ENCODE measurements around the gene KIF21B.

KIF21B gene

GRCh38 chr1:201051399-201051798, 27.9 kb upstream of the KIF21B start:
- H3K9me3 ChIP-seq (ENCODE audit: insufficient read depth, low read length, severe bottlenecking): no peaks in the 10 kb centered on the region
- no peaks in the 10 kb centered on the region for H3K79me2 ChIP-seq (ENCODE audit: insufficient read depth, low read length)
- H2AFZ ChIP-seq (ENCODE audit: low read depth, low read length): no peak overlapping the region
- peaks cover 6% of the 10 kb centered on the region; the same call in 1 of the 2 replicates for H4K20me1 ChIP-seq (ENCODE audit: insufficient read depth, low read length)
- no peak overlapping the region for H3K9ac ChIP-seq (ENCODE audit: low read depth, low read length)
- no peak overlapping the region for H3K4me2 ChIP-seq (ENCODE audit: insufficient read depth, low read length)
- DNase-seq (no peak), ATAC-seq (ENCODE audit: insufficient read depth, low read depth) (no peak)
- TF ChIP-seq EZH2 (IDR thresholded peaks at IDR 0.05; ENCODE audit: borderline replicate concordance, low read depth, low read length, severe bottlenecking): no peak
- no peak for TF ChIP-seq CTCF (IDR thresholded peaks at IDR 0.05; ENCODE audit: borderline replicate concordance, extremely low read depth, low read length, poor library complexity, severe bottlenecking)
- H3K27ac ChIP-seq (ENCODE audit: low read length): no peak overlapping the region
- no peak overlapping the region for H3K4me3 ChIP-seq (ENCODE audit: low read depth in 1 of 2, low read length in 2 of 2)
- no peaks in the 10 kb centered on the region for H3K36me3 ChIP-seq (ENCODE audit: insufficient read depth, low read length)
- no peaks in the 10 kb centered on the region for H3K4me1 ChIP-seq (ENCODE audit: insufficient read depth, low read length)
- peaks cover 8% of the 10 kb centered on the region for H3K27me3 ChIP-seq (ENCODE audit: insufficient read depth, low read length, poor library complexity)

GRCh38 chr1:201050515-201051277, 27.2 kb upstream of the KIF21B start:
- Histone ChIP-seq H3K27ac (ENCODE audit: low read length) (no peak overlapping the region), H3K79me2 (ENCODE audit: insufficient read depth, low read length) (no peaks in the 10 kb centered on the region), H2AFZ (ENCODE audit: low read depth, low read length) (no peak overlapping the region), H3K9ac (ENCODE audit: low read depth, low read length) (no peak overlapping the region), H3K4me2 (ENCODE audit: insufficient read depth, low read length) (no peak overlapping the region), H3K36me3 (ENCODE audit: insufficient read depth, low read length) (no peaks in the 10 kb centered on the region), H3K27me3 (ENCODE audit: insufficient read depth, low read length, poor library complexity) (peaks cover 7% of the 10 kb centered on the region), H3K4me1 (ENCODE audit: insufficient read depth, low read length) (no peaks in the 10 kb centered on the region), H3K9me3 (ENCODE audit: insufficient read depth, low read length, severe bottlenecking) (no peaks in the 10 kb centered on the region), H4K20me1 (ENCODE audit: insufficient read depth, low read length) (peaks cover 6% of the 10 kb centered on the region; the same call in 1 of the 2 replicates), H3K4me3 (ENCODE audit: low read depth in 1 of 2, low read length in 2 of 2) (no peak overlapping the region)
- no peak for TF ChIP-seq EZH2 (IDR thresholded peaks at IDR 0.05; ENCODE audit: borderline replicate concordance, low read depth, low read length, severe bottlenecking)
- no peak for TF ChIP-seq CTCF (IDR thresholded peaks at IDR 0.05; ENCODE audit: borderline replicate concordance, extremely low read depth, low read length, poor library complexity, severe bottlenecking)
- no peak; the same call in 2 of the 3 replicates for ATAC-seq (ENCODE audit: insufficient read depth, low read depth)
- no peak for DNase-seq

GRCh38 chr1:201049248-201049831, 25.8 kb upstream of the KIF21B start:
- H3K9me3 ChIP-seq (ENCODE audit: insufficient read depth, low read length, severe bottlenecking): no peaks in the 10 kb centered on the region

More at GRCh38 chr1:201049248-201049831, 25.8 kb upstream of the KIF21B start:
- Histone ChIP-seq H3K9ac (ENCODE audit: low read depth, low read length) (no peak overlapping the region), H3K36me3 (ENCODE audit: insufficient read depth, low read length) (no peaks in the 10 kb centered on the region), H4K20me1 (ENCODE audit: insufficient read depth, low read length) (peaks cover 6% of the 10 kb centered on the region; the same call in 1 of the 2 replicates), H3K4me3 (ENCODE audit: low read depth in 1 of 2, low read length in 2 of 2) (no peak overlapping the region), H3K27ac (ENCODE audit: low read length) (no peak overlapping the region), H3K4me2 (ENCODE audit: insufficient read depth, low read length) (no peak overlapping the region), H3K27me3 (ENCODE audit: insufficient read depth, low read length, poor library complexity) (peaks cover 4% of the 10 kb centered on the region), H3K79me2 (ENCODE audit: insufficient read depth, low read length) (no peaks in the 10 kb centered on the region), H3K4me1 (ENCODE audit: insufficient read depth, low read length) (no peaks in the 10 kb centered on the region), H2AFZ (ENCODE audit: low read depth, low read length) (no peak overlapping the region)
- no peak for TF ChIP-seq EZH2 (IDR thresholded peaks at IDR 0.05; ENCODE audit: borderline replicate concordance, low read depth, low read length, severe bottlenecking)
- no peak for TF ChIP-seq CTCF (IDR thresholded peaks at IDR 0.05; ENCODE audit: borderline replicate concordance, extremely low read depth, low read length, poor library complexity, severe bottlenecking)
- no peak for DNase-seq
- no peak for ATAC-seq (ENCODE audit: insufficient read depth, low read depth)

Measured in DND-41 (cell line).